ENCODE measurements around the gene ARHGAP23.
"Not testable (repeated sequence)": the region's sequence is repeated elsewhere in the genome, so short reads cannot be mapped to it uniquely, and the experiment has no call there.

Gene ARHGAP23

GRCh38 chr17:38421871-38422827, 6.1 kb upstream of the ARHGAP23 start:
- DNase-seq, result no peak

GRCh38 chr17:38424297-38424972, 3.8 kb upstream of the ARHGAP23 start:
- DNase-seq, result no peak

DNA sequence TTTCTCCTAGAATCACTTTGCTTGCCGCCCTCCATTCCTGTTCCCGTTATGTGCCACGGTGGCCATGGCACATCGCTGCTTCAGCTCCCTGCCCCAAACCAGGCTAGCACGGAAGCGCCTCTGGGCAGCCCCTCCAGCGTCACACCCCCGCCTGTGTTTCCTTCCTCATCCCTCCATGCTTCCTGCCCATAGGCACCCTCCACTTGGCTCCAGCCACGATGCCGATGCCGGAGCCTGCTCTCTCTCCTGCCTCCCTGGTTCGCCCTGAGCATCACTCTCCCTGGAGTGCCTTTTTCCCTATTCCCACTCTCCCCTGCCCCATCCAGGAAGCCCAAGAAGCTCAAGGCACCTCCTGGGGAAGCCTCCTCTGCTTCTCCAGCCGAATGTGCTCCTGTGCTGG, 3.2 kb upstream of the ARHGAP23 start:
- no peak for DNase-seq

GRCh38 chr17:38425744-38426143, 2.5 kb upstream of the ARHGAP23 start:
- DNase-seq, result no peak

DNA sequence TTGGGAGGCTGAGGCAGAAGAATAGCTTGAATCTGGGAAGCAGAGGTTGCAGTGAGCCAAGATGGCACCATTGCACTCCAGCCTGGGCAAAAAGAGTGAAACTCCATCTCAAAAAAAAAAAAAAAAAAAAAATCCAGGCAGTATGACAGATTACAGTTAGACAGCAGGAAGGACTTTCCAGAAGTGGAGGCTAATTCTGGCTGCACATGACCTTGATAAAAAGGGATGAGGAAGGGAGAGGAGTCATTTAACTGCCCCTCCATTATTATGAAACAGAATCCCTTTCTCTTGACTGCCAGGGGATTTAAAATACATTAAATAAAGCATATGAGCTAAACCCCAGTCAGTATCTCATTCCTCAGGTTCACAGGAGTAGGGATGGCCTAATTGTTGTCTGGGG, 1.8 kb upstream of the ARHGAP23 start:
- DNase-seq, result no peak

- no peak for DNase-seq
Measured at GRCh38 chr17:38427160-38427949, 909 bp upstream of the ARHGAP23 start.

DNA sequence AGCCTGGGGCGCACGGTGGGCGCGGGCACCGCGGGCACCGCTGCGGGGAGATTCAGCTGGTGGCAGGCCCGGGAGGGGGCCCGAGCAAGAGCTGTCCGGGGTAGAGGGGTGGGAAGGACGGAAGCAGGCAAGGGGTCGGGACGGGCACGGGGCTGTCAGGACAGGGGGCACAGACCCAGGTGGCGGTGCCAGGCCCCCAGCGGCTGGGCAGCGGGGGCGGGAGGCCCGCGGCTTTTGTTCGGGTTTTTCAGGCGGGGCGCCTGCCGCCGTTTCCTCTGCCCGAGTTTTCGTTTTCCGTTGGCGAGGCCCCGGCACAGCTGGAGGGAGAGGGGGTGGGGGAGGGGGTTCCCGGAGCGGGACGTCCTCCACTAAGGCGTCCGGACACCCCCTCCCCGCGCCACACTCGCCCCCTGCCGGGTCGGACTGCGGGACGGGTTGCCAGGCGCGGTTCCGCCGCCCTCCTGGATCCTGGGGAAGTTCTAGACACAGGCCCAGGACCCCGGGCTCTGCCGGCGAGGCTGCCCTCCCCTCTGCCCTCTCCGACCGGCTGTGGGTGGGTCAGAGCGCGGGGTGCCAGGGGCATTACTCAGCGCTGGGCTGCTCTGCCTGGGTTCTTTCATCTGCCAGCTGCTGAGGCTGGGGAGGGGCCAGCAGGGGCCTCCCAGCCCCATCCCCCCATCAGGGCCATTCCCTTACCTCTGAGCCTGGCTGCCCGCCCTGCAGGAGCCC, 543 bp downstream of the ARHGAP23 start:
- DNase-seq, result no peak

- DNase-seq, result no peak
Measured at GRCh38 chr17:38429476-38430100, 1.3 kb downstream of the ARHGAP23 start.

DNA sequence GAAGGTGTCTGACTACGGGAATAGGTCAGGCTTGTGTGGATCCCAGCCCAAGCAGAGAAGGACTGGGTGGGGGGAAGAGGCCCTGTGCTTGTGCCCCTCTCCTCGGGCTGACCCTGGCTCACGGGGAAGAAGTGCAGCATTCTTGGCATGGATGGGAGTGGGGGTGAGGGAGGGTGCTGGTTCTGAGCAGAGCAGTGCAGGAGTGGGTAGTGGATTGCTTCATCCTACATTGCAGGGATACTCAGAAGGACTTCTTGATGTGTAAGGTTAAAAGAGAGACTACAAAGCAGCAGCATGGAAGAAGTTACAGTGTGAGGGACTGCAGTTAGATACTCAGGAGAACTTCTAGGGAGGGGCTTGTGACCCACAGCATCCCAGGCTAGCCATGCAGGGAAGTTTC, 2.1 kb downstream of the ARHGAP23 start:
- DNase-seq, result no peak

DNA sequence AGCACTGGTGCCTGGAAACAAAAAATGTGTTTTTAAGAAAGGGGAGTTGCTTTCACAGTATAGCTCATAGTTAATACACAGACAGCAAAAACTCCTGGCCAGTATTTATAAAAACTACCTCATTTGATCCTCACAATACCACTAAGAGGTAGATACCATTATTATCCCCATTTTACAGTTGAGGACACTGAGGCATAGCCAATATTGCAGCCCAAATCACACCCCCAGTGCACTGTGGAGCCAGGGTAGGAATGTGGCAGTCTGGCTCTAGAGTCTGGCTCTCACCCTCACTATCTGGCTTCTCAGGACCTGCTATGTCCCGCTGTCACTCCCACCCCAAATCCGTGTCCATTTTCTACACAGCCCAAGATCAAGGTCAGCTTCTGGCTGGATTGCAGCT, 2.6 kb downstream of the ARHGAP23 start:
- DNase-seq, result no peak

DNA sequence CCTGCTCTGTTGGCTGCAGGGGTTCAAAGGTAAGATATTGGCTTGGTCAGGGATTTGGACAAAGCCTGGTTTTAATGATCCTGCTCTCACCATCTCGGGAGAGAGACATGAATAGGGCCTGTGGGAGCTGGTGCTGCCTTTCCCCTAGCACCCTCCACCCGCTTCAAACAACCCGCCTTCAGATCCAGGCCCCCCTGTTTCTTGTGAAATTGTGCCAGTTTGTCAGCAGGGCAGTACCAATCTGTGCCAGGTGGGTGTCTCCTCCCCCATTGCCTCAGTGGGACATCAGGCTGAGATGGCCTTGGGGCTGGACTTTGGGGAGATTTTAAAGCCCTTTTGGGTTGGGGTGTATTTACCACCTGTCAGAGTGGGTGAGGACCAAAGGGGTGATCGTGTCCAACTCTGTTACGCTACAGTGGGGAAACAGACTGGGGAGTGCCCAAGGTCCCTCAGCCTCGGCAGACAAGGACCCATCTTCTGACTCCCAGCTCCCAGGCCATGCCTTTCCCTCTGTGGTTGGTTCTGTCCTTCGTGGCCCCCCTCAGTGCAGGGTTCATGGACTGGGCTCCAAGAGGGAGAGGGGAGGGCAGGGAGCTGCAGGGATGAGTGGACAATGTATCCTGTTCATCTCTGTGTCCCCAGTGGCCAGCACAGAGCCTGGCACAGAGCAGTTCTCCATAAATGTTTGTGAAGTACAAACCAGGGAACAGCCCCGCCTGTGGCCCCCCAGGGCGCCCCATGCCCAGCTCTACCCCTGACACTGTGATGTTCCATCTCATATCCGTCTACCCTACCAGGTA, 3.3 kb downstream of the ARHGAP23 start:
- DNase-seq, result no peak

- no peak for DNase-seq
Measured at GRCh38 chr17:38434178-38434665, 6.0 kb downstream of the ARHGAP23 start.

DNA sequence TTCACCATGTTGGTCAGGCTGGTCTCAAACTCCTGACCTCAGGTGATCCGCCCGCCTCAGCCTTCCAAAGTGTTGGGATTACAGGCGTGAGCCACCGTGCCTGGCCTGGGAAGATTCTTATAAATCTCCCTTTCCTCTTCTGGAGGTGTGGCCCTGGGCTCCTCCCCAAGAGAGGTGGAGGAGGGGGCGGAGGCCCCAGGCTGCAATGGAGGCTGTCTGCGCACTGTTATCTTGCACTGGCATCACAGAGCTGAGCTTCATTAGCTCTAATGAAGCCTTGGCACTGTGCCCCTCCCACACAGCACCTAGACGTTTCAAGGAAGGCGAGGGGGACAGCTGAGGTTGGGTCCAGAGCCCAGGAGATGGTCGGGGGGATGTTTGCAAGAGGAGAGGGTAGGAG, 7.5 kb downstream of the ARHGAP23 start:
- DNase-seq, result no peak

DNA sequence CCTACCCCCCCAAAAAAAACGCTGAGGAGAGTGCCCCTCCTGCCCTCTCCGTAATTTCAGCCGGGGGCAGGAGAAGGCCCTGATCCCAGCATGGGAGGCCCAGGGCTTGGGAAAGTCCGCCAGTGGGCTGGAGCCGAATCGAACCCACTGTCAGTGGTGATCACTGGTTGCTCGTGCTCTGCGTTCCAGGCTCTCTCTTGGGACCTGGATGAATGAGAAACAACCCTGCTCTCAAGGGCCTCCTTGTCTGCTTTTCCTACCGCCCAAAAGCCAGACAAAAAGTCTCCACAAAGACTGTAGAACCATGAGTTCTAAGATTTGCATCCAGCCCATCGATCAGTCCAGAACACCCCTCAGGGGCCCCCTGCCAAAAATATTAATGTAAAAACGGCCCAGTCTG, 8.1 kb downstream of the ARHGAP23 start:
- no peak for DNase-seq

- DNase-seq, result not testable (repeated sequence)
Measured at GRCh38 chr17:38437313-38437712, 9.0 kb downstream of the ARHGAP23 start.

- no peak for DNase-seq
Measured at GRCh38 chr17:38439436-38439835, 11.2 kb downstream of the ARHGAP23 start.

- DNase-seq, result no peak
Measured at GRCh38 chr17:38440614-38441397, 12.5 kb downstream of the ARHGAP23 start.

- DNase-seq, result no peak
Measured at GRCh38 chr17:38441429-38442061, 13.3 kb downstream of the ARHGAP23 start.

DNA sequence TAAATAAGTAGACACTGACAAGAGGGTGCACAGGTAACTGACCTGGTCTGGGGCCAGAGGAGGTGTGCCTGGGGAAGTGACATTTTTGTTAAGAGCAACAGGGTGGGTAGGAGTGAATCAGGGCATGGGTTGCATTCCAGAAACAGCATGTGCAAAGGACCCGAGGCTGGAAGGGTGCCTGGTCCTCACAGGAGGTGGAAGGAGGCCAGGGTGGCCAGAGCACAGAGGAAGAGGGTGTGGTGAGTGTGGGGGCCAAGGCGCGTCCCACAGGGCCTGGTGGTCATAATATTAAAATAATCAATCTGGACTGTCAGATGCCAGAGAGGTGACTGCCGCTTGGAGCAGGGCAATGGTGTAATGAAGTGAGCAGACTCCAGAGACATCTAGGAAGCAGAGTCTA, 14.3 kb downstream of the ARHGAP23 start:
- no peak for DNase-seq
